ENCODE results near the gene ABCA7. TPM values are rescaled to one million over a fixed set of nuclear protein-coding genes. Genes with fewer than 3 reads are reported as not detected.

Gene ABCA7
- total and polyA plus RNA-seq, 9 donors: 1.4 to 10.5 (median 2.5) TPM

- H3K4me3 ChIP-seq: no peak overlapping the region
- peaks cover 1% of the 10 kb centered on the region for H3K27me3 ChIP-seq
- no peak for TF ChIP-seq CTCF (IDR thresholded peaks at IDR 0.05)
- no peak for TF ChIP-seq EP300 (IDR thresholded peaks at IDR 0.05)
- TF ChIP-seq POLR2A (IDR thresholded peaks at IDR 0.05): no peak
- no peaks in the 10 kb centered on the region for H3K9me3 ChIP-seq
- no peak for DNase-seq
- H3K27ac ChIP-seq: no peak overlapping the region
- intact Hi-C loops (cut with DNase I): no loop called here
- 83 to 90% (median 85%) methylated on average over 70 of the region's 70 CpGs for WGBS, 3 donors
- H3K4me1 ChIP-seq (ENCODE audit: insufficient read depth): no peaks in the 10 kb centered on the region
- H3K36me3 ChIP-seq: no peaks in the 10 kb centered on the region
Observed at GRCh38 chr19:1004803-1005664, 34.9 kb upstream of the ABCA7 start.

GRCh38 chr19:1006711-1007398 is 33.1 kb upstream of the ABCA7 start:
- no peak overlapping the region for H3K4me3 ChIP-seq
- H3K36me3 ChIP-seq: no peaks in the 10 kb centered on the region
- no peaks in the 10 kb centered on the region for H3K27me3 ChIP-seq
- intact Hi-C loops (cut with DNase I): no loop called here
- H3K4me1 ChIP-seq (ENCODE audit: insufficient read depth): peaks cover 2% of the 10 kb centered on the region
- no peak overlapping the region for H3K27ac ChIP-seq
- DNase-seq: no peak
- WGBS, 3 donors: 77 to 84% (median 81%) methylated on average over 27 of the region's 27 CpGs
- TF ChIP-seq EP300 (IDR thresholded peaks at IDR 0.05) (no peak), POLR2A (IDR thresholded peaks at IDR 0.05) (no peak), CTCF (IDR thresholded peaks at IDR 0.05) (no peak)
- H3K9me3 ChIP-seq: no peaks in the 10 kb centered on the region

- Histone ChIP-seq H3K36me3 (no peaks in the 10 kb centered on the region), H3K4me3 (no peak overlapping the region), H3K27me3 (no peaks in the 10 kb centered on the region), H3K9me3 (no peaks in the 10 kb centered on the region), H3K4me1 (ENCODE audit: insufficient read depth) (peaks cover 2% of the 10 kb centered on the region), H3K27ac (no peak overlapping the region)
- no peak for TF ChIP-seq EP300 (IDR thresholded peaks at IDR 0.05)
- TF ChIP-seq CTCF (IDR thresholded peaks at IDR 0.05): no peak
- TF ChIP-seq POLR2A (IDR thresholded peaks at IDR 0.05): no peak
- WGBS, 3 donors: 87 to 89% (median 88%) methylated on average over 71 to 73 of the region's 73 CpGs
- intact Hi-C loops (cut with DNase I): no loop called here
- no peak for DNase-seq
Observed at GRCh38 chr19:1007399-1008251, 32.3 kb upstream of the ABCA7 start.
